Lower leg skin (tissue), 3 donors: ENCODE data around the gene PAK6.

ENCODE experiments used
- CTCF ChIP-seq, 3 donors: fragments of 450-650 bp; IDR thresholded peaks; one replicate each; pipeline ENCODE4 v1.5.1; 2016; ENCODE audit warnings: antibody characterized with exemption in 3 of 3, mild to moderate bottlenecking in 3 of 3, moderate library complexity in 2 of 3
- POLR2A ChIP-seq, 2 donors: fragments of 450-650 bp; IDR thresholded peaks; one replicate each; pipeline ENCODE4 v1.6.1; 2016 to 2017; ENCODE audit warnings: antibody characterized with exemption in 2 of 2, mild to moderate bottlenecking in 1 of 2, moderate library complexity in 1 of 2

- TF ChIP-seq CTCF (IDR thresholded peaks at IDR 0.05): no peak
- no peak for TF ChIP-seq POLR2A (IDR thresholded peaks at IDR 0.05)
Measured at GRCh38 chr15:40290545-40290917, 51.7 kb downstream of the PAK6 start.
